SK-MEL-5 (cell line): ENCODE results near the gene TRAF5. TPM values are rescaled to one million over a fixed set of nuclear protein-coding genes. Genes with fewer than 3 reads are reported as not detected.

Source experiments
- DNase-seq: peaks from one replicate; pipeline ENCODE4 v3.0.0-alpha.2; 2016; ENCODE audit warnings: low read depth, low spot score
- in situ Hi-C: cut with HindIII; loops from 2 replicates; pipeline ENCODE4 v1.10.0; 2016; ENCODE audit warnings: low sequenced_read_pairs, high pct_unique_total_duplicates, low pct_unique_long_range_greater_than_20kb
- total RNA-seq: library from RNA; depleted of rRNA; stranded (reverse); fragments of >200 nt; shearing (Covaris generic); gene quantifications from 2 replicates; pipeline ENCODE4 v1.2.3, GENCODE V29; 2014

The TRAF5 gene
- total RNA-seq, 1 experiment from 2014 or later, result 12.9 TPM

- DNase-seq, result no peak
Observed at GRCh38 chr1:211356723-211357407, 30.2 kb downstream of the TRAF5 start.

GRCh38 chr1:211358685-211359084 is 32.1 kb downstream of the TRAF5 start:
- no peak for DNase-seq
- in situ Hi-C loops, result no loop called here

More at GRCh38 chr1:211356723-211357407, 30.2 kb downstream of the TRAF5 start:
- in situ Hi-C loops, result no loop called here

GRCh38 chr1:211359876-211360275 is 33.2 kb downstream of the TRAF5 start:
- DNase-seq, result no peak
- in situ Hi-C loops, result no loop called here

- in situ Hi-C loops, result no loop called here
- no peak for DNase-seq
Observed at GRCh38 chr1:211361202-211361601, 34.6 kb downstream of the TRAF5 start.

GRCh38 chr1:211369640-211370039 is 43.0 kb downstream of the TRAF5 start:
- in situ Hi-C loops, result no loop called here

GRCh38 chr1:211370669-211371068 is 44.0 kb downstream of the TRAF5 start:
- in situ Hi-C loops, result no loop called here
- DNase-seq, result no peak

More at GRCh38 chr1:211369640-211370039, 43.0 kb downstream of the TRAF5 start:
- DNase-seq, result no peak

- in situ Hi-C loops, result no loop called here
- DNase-seq, result no peak
Observed at GRCh38 chr1:211371406-211372105, 44.9 kb downstream of the TRAF5 start.

- no peak for DNase-seq
- in situ Hi-C loops, result no loop called here
Observed at GRCh38 chr1:211372463-211372862, 45.8 kb downstream of the TRAF5 start.

- in situ Hi-C loops, result no loop called here
- DNase-seq, result no peak
Observed at GRCh38 chr1:211375146-211375818, 48.6 kb downstream of the TRAF5 start.

- in situ Hi-C loops, result no loop called here
Observed at GRCh38 chr1:211375949-211376348, 49.3 kb downstream of the TRAF5 start.

GRCh38 chr1:211376807-211377470 is 50.3 kb downstream of the TRAF5 start:
- in situ Hi-C loops, result no loop called here
- no peak for DNase-seq

More at GRCh38 chr1:211375949-211376348, 49.3 kb downstream of the TRAF5 start:
- DNase-seq, result no peak

- in situ Hi-C loops, result no loop called here
- no peak for DNase-seq
Observed at GRCh38 chr1:211377539-211378450, 51.2 kb downstream of the TRAF5 start.

- in situ Hi-C loops, result no loop called here
- DNase-seq, result no peak
Observed at GRCh38 chr1:211378844-211379243, 52.2 kb downstream of the TRAF5 start.

- no peak for DNase-seq
- in situ Hi-C loops, result no loop called here
Observed at GRCh38 chr1:211379446-211379845, 52.8 kb downstream of the TRAF5 start.

GRCh38 chr1:211381481-211382181 is 55.0 kb downstream of the TRAF5 start:
- in situ Hi-C loops, result no loop called here
- DNase-seq, result no peak

GRCh38 chr1:211382182-211382713 is 55.6 kb downstream of the TRAF5 start:
- no peak for DNase-seq
- in situ Hi-C loops, result no loop called here
